GM23338 (cell line): ENCODE data around the gene LIPM. TPM values are rescaled to one million over a fixed set of nuclear protein-coding genes. Genes with fewer than 3 reads are reported as not detected.

ENCODE experiments used
- ATAC-seq: fragments of 200-7000 bp; cut with Tn5 transposase; 3 replicates; pipeline ENCODE4 v1.9.1; 2020
- DNase-seq: peaks from one replicate; pipeline ENCODE4 v3.0.0-alpha.2; 2015; ENCODE audit warnings: low spot score
- H2AFZ ChIP-seq: fragments of 200-600 bp; sonication (generic); 2 replicates; pipeline ENCODE4 v1.8.0; 2016; ENCODE audit warnings: antibody characterized with exemption, mild to moderate bottlenecking, moderate library complexity
- H3F3A ChIP-seq: fragments of 200-600 bp; sonication (generic); replicated peaks from 2 replicates; pipeline ENCODE4 v1.8.0; 2017; ENCODE audit warnings: antibody characterized with exemption, mixed run types, low read depth
- H3K27ac ChIP-seq: fragments of 200-600 bp; sonication (generic); 2 replicates; pipeline ENCODE4 v1.6.1; 2016; ENCODE audit warnings: low read depth
- H3K27me3 ChIP-seq: fragments of 200-600 bp; sonication (generic); 2 replicates; pipeline ENCODE4 v1.8.0; 2016; ENCODE audit warnings: mild to moderate bottlenecking, mixed run types, moderate library complexity; ENCODE audit not compliant: insufficient read depth
- H3K36me3 ChIP-seq: fragments of 200-600 bp; sonication (generic); 2 replicates; pipeline ENCODE4 v1.8.0; 2016; ENCODE audit warnings: mild to moderate bottlenecking; ENCODE audit not compliant: insufficient read depth
- H3K4me1 ChIP-seq: fragments of 200-600 bp; sonication (generic); 2 replicates; pipeline ENCODE4 v1.8.0; 2016; ENCODE audit warnings: mild to moderate bottlenecking, moderate library complexity; ENCODE audit not compliant: insufficient read depth
- H3K4me2 ChIP-seq: fragments of 200-600 bp; sonication (generic); 2 replicates; pipeline ENCODE4 v1.7.1; 2017; ENCODE audit warnings: mixed run types
- H3K4me3 ChIP-seq: fragments of 200-600 bp; sonication (generic); 2 replicates; pipeline ENCODE4 v1.6.1; 2016; ENCODE audit warnings: mixed run types
- H3K79me2 ChIP-seq: fragments of 200-600 bp; sonication (generic); replicated peaks from 2 replicates; pipeline ENCODE4 v1.8.0; 2017; ENCODE audit warnings: mild to moderate bottlenecking; ENCODE audit not compliant: insufficient read depth
- H3K9me2 ChIP-seq: fragments of 200-600 bp; sonication (generic); 2 replicates; pipeline ENCODE4 v1.8.0; 2017; ENCODE audit not compliant: insufficient read depth
- H4K20me1 ChIP-seq: fragments of 200-600 bp; sonication (generic); replicated peaks from 2 replicates; pipeline ENCODE4 v1.8.0; 2017; ENCODE audit warnings: mild to moderate bottlenecking; ENCODE audit not compliant: insufficient read depth
- H3K27ac Mint-ChIP-seq: 2 replicates; pipeline ENCODE4 v1.8.0; 2020; ENCODE audit warnings: inconsistent platforms, mild to moderate bottlenecking, moderate library complexity, mixed read lengths
- H3K27me3 Mint-ChIP-seq: 3 replicates; pipeline ENCODE4 v1.8.0; 2022; ENCODE audit warnings: low read depth, mild to moderate bottlenecking, moderate library complexity, mixed read lengths, inconsistent platforms; ENCODE audit not compliant: insufficient read depth, poor library complexity
- H3K36me3 Mint-ChIP-seq: 3 replicates; pipeline ENCODE4 v1.8.0; 2021; ENCODE audit warnings: low read depth, mild to moderate bottlenecking, inconsistent platforms, moderate library complexity, mixed read lengths
- H3K4me1 Mint-ChIP-seq: 3 replicates; pipeline ENCODE4 v1.8.0; 2020; ENCODE audit warnings: mild to moderate bottlenecking, inconsistent platforms, mixed read lengths
- H3K4me3 Mint-ChIP-seq: 3 replicates; pipeline ENCODE4 v1.8.0; 2021; ENCODE audit warnings: moderate library complexity, mild to moderate bottlenecking, inconsistent platforms, mixed read lengths
- H3K9me3 Mint-ChIP-seq: 3 replicates; pipeline ENCODE4 v1.8.0; 2020; ENCODE audit warnings: moderate library complexity, mild to moderate bottlenecking, inconsistent platforms, mixed read lengths
- CREB1 ChIP-seq: fragments of 250-450 bp; sonication (Bioruptor Pico); IDR thresholded peaks from 2 replicates; pipeline ENCODE4 v1.5.0; 2020; ENCODE audit warnings: low read depth, mild to moderate bottlenecking, moderate library complexity
- CTCF ChIP-seq, 2 experiments: fragments of 200-600 bp in 1 of 2; sonication (generic) in 1 of 2; conservative IDR thresholded peaks; 2 replicates each; pipeline versions ENCODE4 v1.5.1 to v1.6.1; 2016 to 2017; ENCODE audit warnings: antibody characterized with exemption in 2 of 2, low read depth in 2 of 2, mild to moderate bottlenecking in 2 of 2, moderate library complexity in 1 of 2
- ETS1 ChIP-seq: IDR thresholded peaks from 2 replicates; pipeline ENCODE4 v1.6.1; 2016; ENCODE audit warnings: antibody characterized with exemption
- EZH2 ChIP-seq: fragments of 200-600 bp; sonication (generic); IDR thresholded peaks from one replicate; pipeline ENCODE4 v1.8.0; 2017; ENCODE audit warnings: antibody characterized with exemption, mild to moderate bottlenecking, low read depth; ENCODE audit not compliant: unreplicated experiment
- EZH2phosphoT487 ChIP-seq: fragments of 200-600 bp; sonication (generic); IDR thresholded peaks from one replicate; pipeline ENCODE4 v1.8.1; 2018; ENCODE audit warnings: antibody characterized with exemption; ENCODE audit not compliant: unreplicated experiment
- JUNB ChIP-seq: IDR thresholded peaks from one replicate; pipeline ENCODE4 v1.6.1; 2016; ENCODE audit warnings: antibody characterized with exemption; ENCODE audit not compliant: unreplicated experiment
- NANOG ChIP-seq: IDR thresholded peaks from 2 replicates; pipeline ENCODE4 v1.6.1; 2016; ENCODE audit warnings: antibody characterized with exemption, borderline replicate concordance
- POLR2AphosphoS5 ChIP-seq: IDR thresholded peaks from 2 replicates; pipeline ENCODE4 v1.6.1; 2016; ENCODE audit warnings: antibody characterized with exemption, low read depth
- REST ChIP-seq: IDR thresholded peaks from one replicate; pipeline ENCODE4 v1.6.1; 2018; ENCODE audit warnings: antibody characterized with exemption; ENCODE audit not compliant: unreplicated experiment
- STAT1 ChIP-seq: IDR thresholded peaks from one replicate; pipeline ENCODE4 v1.6.1; 2016; ENCODE audit warnings: antibody characterized with exemption; ENCODE audit not compliant: unreplicated experiment
- ZNF114 ChIP-seq: fragments of 250-450 bp; sonication (Bioruptor Pico); IDR thresholded peaks from 2 replicates; pipeline ENCODE4 v1.5.0; 2020; ENCODE audit warnings: mild to moderate bottlenecking, moderate library complexity
- ZNF331 ChIP-seq: fragments of 250-450 bp; sonication (Bioruptor Pico); IDR thresholded peaks from 2 replicates; pipeline ENCODE4 v1.5.0; 2020; ENCODE audit warnings: low read depth, mild to moderate bottlenecking, moderate library complexity
- ZNF462 ChIP-seq: fragments of 250-450 bp; sonication (Bioruptor Pico); IDR thresholded peaks from 2 replicates; pipeline ENCODE4 v1.5.0; 2020; ENCODE audit warnings: mild to moderate bottlenecking, moderate library complexity
- polyA plus RNA-seq: library from polyadenylated mRNA; unstranded; fragments of >200 nt; fragmentation: Nextera tagmentation; extraction: Ambion mirVana; gene quantifications from 2 replicates; pipeline ENCODE4 v1.2.1, GENCODE V29; 2016
- total RNA-seq: library from RNA; depleted of rRNA; stranded (reverse); fragments of >200 nt; shearing (Covaris generic); gene quantifications from 2 replicates; pipeline ENCODE4 v1.2.3, GENCODE V29; 2014

The LIPM gene
- total and polyA plus RNA-seq, 2 experiments from 2014 or later = not detected

- Histone ChIP-seq H3K9me2 (no peaks in the 10 kb centered on the region), H3K27me3 (no peaks in the 10 kb centered on the region), H3K4me3 (no peak overlapping the region), H3K36me3 (no peaks in the 10 kb centered on the region), H2AFZ (no peak overlapping the region), H4K20me1 (no peaks in the 10 kb centered on the region), H3K79me2 (no peaks in the 10 kb centered on the region), H3F3A (no peaks in the 10 kb centered on the region), H3K4me1 (no peaks in the 10 kb centered on the region), H3K4me2 (no peak overlapping the region), H3K27ac (no peak overlapping the region)
- no peak overlapping the region for H3K27ac Mint-ChIP-seq
- no peaks in the 10 kb centered on the region for H3K36me3 Mint-ChIP-seq
- no peaks in the 10 kb centered on the region for H3K9me3 Mint-ChIP-seq
- no peak for DNase-seq
- peaks cover 1% of the 10 kb centered on the region for H3K27me3 Mint-ChIP-seq
- H3K4me1 Mint-ChIP-seq = peaks cover 6% of the 10 kb centered on the region; the same call in 2 of the 3 replicates
- ATAC-seq = no peak
- TF ChIP-seq STAT1 = no peak
- no peak for TF ChIP-seq CTCF (conservative IDR thresholded peaks at IDR 0.05; ENCODE audit: low read depth in 2 of 2)
- no peak for TF ChIP-seq ETS1
- TF ChIP-seq ZNF462 (CRISPR knock-in tag) = no peak
- no peak for TF ChIP-seq NANOG
- TF ChIP-seq REST = no peak
- TF ChIP-seq ZNF331 (CRISPR knock-in tag) = no peak
- TF ChIP-seq CREB1 (CRISPR knock-in tag) = no peak
- no peak for TF ChIP-seq POLR2AphosphoS5
- TF ChIP-seq EZH2 = no peak
- no peak for TF ChIP-seq EZH2phosphoT487
- no peak for TF ChIP-seq ZNF114
- no peak for TF ChIP-seq JUNB
- no peak overlapping the region for H3K4me3 Mint-ChIP-seq
These were observed 39.6 kb upstream of the LIPM start for GRCh38 chr10:88762906-88763305.
